Measurements from ENCODE around the gene VAPA.

The VAPA gene

GRCh38 chr18:9943311-9943710, 29.5 kb downstream of the VAPA start:
- DNase-seq (ENCODE audit: low read depth) = no peak
- no peak overlapping the region for H3K4me3 ChIP-seq (ENCODE audit: low read length)
- no peak for TF ChIP-seq CTCF (conservative IDR thresholded peaks at IDR 0.05; ENCODE audit: low read depth, low read length)

- DNase-seq (ENCODE audit: low read depth) = no peak
- TF ChIP-seq CTCF (conservative IDR thresholded peaks at IDR 0.05; ENCODE audit: low read depth, low read length) = no peak
- no peak overlapping the region for H3K4me3 ChIP-seq (ENCODE audit: low read length)
Observed at GRCh38 chr18:9944805-9945204, 31.0 kb downstream of the VAPA start.

GRCh38 chr18:9946831-9947230, 33.0 kb downstream of the VAPA start:
- DNase-seq (ENCODE audit: low read depth) = no peak
- H3K4me3 ChIP-seq (ENCODE audit: low read length) = no peak overlapping the region
- TF ChIP-seq CTCF (conservative IDR thresholded peaks at IDR 0.05; ENCODE audit: low read depth, low read length) = no peak

- no peak overlapping the region for H3K4me3 ChIP-seq (ENCODE audit: low read length)
- no peak for TF ChIP-seq CTCF (conservative IDR thresholded peaks at IDR 0.05; ENCODE audit: low read depth, low read length)
- DNase-seq (ENCODE audit: low read depth) = no peak
Observed at GRCh38 chr18:9947248-9947647, 33.4 kb downstream of the VAPA start.

- TF ChIP-seq CTCF (conservative IDR thresholded peaks at IDR 0.05; ENCODE audit: low read depth, low read length) = no peak
- DNase-seq (ENCODE audit: low read depth) = no peak
- no peak overlapping the region for H3K4me3 ChIP-seq (ENCODE audit: low read length)
Observed at GRCh38 chr18:9949315-9949714, 35.5 kb downstream of the VAPA start.

GRCh38 chr18:9949861-9950260, 36.0 kb downstream of the VAPA start:
- TF ChIP-seq CTCF (conservative IDR thresholded peaks at IDR 0.05; ENCODE audit: low read depth, low read length) = no peak
- no peak overlapping the region for H3K4me3 ChIP-seq (ENCODE audit: low read length)
- no peak for DNase-seq (ENCODE audit: low read depth)

- peak; percentile 57 for DNase-seq (ENCODE audit: low read depth)
- TF ChIP-seq CTCF (conservative IDR thresholded peaks at IDR 0.05; ENCODE audit: low read depth, low read length) = no peak
- H3K4me3 ChIP-seq (ENCODE audit: low read length) = no peak overlapping the region
Observed at GRCh38 chr18:9950289-9951016, 36.6 kb downstream of the VAPA start.
